Thoracic aorta (tissue), 2 donors: ENCODE data around the gene DECR2. TPM values are rescaled to one million over a fixed set of nuclear protein-coding genes. Genes with fewer than 3 reads are reported as not detected.

ENCODE experiments used
- ATAC-seq: fragments of 150-250 bp; one replicate; pipeline ENCODE4 v1.8.0; 2017; ENCODE audit warnings: low read depth; ENCODE audit not compliant: insufficient number of reproducible peaks, low FRiP score
- DNase-seq: peaks from one replicate; pipeline ENCODE4 v3.0.0-alpha.2; 2020; ENCODE audit warnings: low spot score
- H3K27ac ChIP-seq, 2 donors: fragments of 200-600 bp; sonication (generic); 1 replicate in 1 of 2; 2 replicates in 1 of 2; pipeline ENCODE4 v1.5.1; 2016; ENCODE audit warnings: mild to moderate bottlenecking in 2 of 2, moderate library complexity in 2 of 2
- H3K27me3 ChIP-seq: fragments of 200-600 bp; sonication (generic); replicated peaks from 2 replicates; pipeline ENCODE4 v1.6.0; 2016; ENCODE audit warnings: mild to moderate bottlenecking; ENCODE audit not compliant: insufficient read depth
- H3K36me3 ChIP-seq: fragments of 200-600 bp; sonication (generic); one replicate; pipeline ENCODE4 v1.5.1; 2016
- H3K4me1 ChIP-seq, 2 donors: fragments of 200-600 bp; sonication (generic); 1 replicate in 1 of 2; 2 replicates in 1 of 2; pipeline versions ENCODE4 v1.5.1 to v1.6.0; 2016; ENCODE audit warnings: low read depth in 2 of 2, mild to moderate bottlenecking in 1 of 2; ENCODE audit not compliant: control insufficient read depth in 1 of 2
- H3K4me3 ChIP-seq: fragments of 200-600 bp; sonication (generic); 2 replicates; pipeline ENCODE4 v1.5.1; 2016; ENCODE audit warnings: mild to moderate bottlenecking
- H3K9me3 ChIP-seq: fragments of 200-600 bp; sonication (generic); 2 replicates; pipeline ENCODE4 v1.5.1; 2016
- CTCF ChIP-seq: fragments of 200-600 bp; sonication (generic); IDR thresholded peaks from one replicate; pipeline ENCODE4 v1.5.1; 2019; ENCODE audit warnings: antibody characterized with exemption
- total RNA-seq, 2 donors: library from RNA; depleted of rRNA; stranded (reverse); fragments of >200 nt; gene quantifications; one replicate each; pipeline versions ENCODE4 v1.1.0 to v1.2.3, GENCODE V29; 2016

DECR2 gene
- total RNA-seq, 2 donors from 2014 or later = 24.1 to 25.6 TPM

GRCh38 chr16:427250-427649 lies 25.6 kb downstream of the DECR2 start:
- Histone ChIP-seq H3K27me3 (no peaks in the 10 kb centered on the region), H3K4me1 (peaks cover 14 to 43% of the 10 kb centered on the region in 2 donors), H3K36me3 (no peaks in the 10 kb centered on the region), H3K4me3 (peak overlapping the region; percentile 86), H3K27ac (no peak overlapping the region), H3K9me3 (no peaks in the 10 kb centered on the region)
- TF ChIP-seq CTCF = no peak
- DNase-seq (no peak), ATAC-seq (no peak)

- no peaks in the 10 kb centered on the region for H3K27me3 ChIP-seq
- no peak overlapping the region for H3K27ac ChIP-seq
- no peaks in the 10 kb centered on the region for H3K9me3 ChIP-seq
- no peak for DNase-seq
- peaks cover 10 to 26% of the 10 kb centered on the region in 2 donors for H3K4me1 ChIP-seq
- no peak for TF ChIP-seq CTCF
- no peak overlapping the region for H3K4me3 ChIP-seq
- H3K36me3 ChIP-seq = no peaks in the 10 kb centered on the region
- no peak for ATAC-seq
Measured at GRCh38 chr16:430904-431303, 29.2 kb downstream of the DECR2 start.

- DNase-seq = no peak
- H3K27ac ChIP-seq = no peak overlapping the region
- H3K9me3 ChIP-seq = no peaks in the 10 kb centered on the region
- TF ChIP-seq CTCF = no peak
- ATAC-seq = no peak
- H3K4me3 ChIP-seq = no peak overlapping the region
- H3K4me1 ChIP-seq = peaks cover 0 to 7% of the 10 kb centered on the region in 2 donors
- no peaks in the 10 kb centered on the region for H3K27me3 ChIP-seq
- H3K36me3 ChIP-seq = no peaks in the 10 kb centered on the region
Measured at GRCh38 chr16:440627-441026, 38.9 kb downstream of the DECR2 start.

- Histone ChIP-seq H3K36me3 (no peaks in the 10 kb centered on the region), H3K9me3 (no peaks in the 10 kb centered on the region), H3K4me3 (no peak overlapping the region), H3K27me3 (no peaks in the 10 kb centered on the region), H3K27ac (no peak overlapping the region), H3K4me1 (peaks cover 0 to 7% of the 10 kb centered on the region in 2 donors)
- ATAC-seq = no peak
- no peak for TF ChIP-seq CTCF
- no peak for DNase-seq
Measured at GRCh38 chr16:441447-441846, 39.8 kb downstream of the DECR2 start.

GRCh38 chr16:442976-443375 lies 41.3 kb downstream of the DECR2 start:
- H3K4me1 ChIP-seq = peaks cover 0 to 7% of the 10 kb centered on the region in 2 donors
- no peaks in the 10 kb centered on the region for H3K36me3 ChIP-seq
- no peaks in the 10 kb centered on the region for H3K9me3 ChIP-seq
- no peak overlapping the region for H3K27ac ChIP-seq
- ATAC-seq = no peak
- no peaks in the 10 kb centered on the region for H3K27me3 ChIP-seq
- H3K4me3 ChIP-seq = peak overlapping the region; percentile 39
- no peak for TF ChIP-seq CTCF
- no peak for DNase-seq
